Liver (tissue), 9 donors: ENCODE results near the gene PSRC1. TPM values are rescaled to one million over a fixed set of nuclear protein-coding genes. Genes with fewer than 3 reads are reported as not detected.
A peak's percentile ranks its signal among the peaks of the same experiment; 100 is the strongest.

ENCODE experiments used
- DNase-seq: peaks from one replicate; pipeline ENCODE4 v3.0.0-alpha.2; 2017; ENCODE audit warnings: low spot score
- H3K27ac ChIP-seq, 2 donors: one replicate each; pipeline ENCODE4 v1.7.0; 2013; ENCODE audit warnings: inconsistent platforms in 2 of 2, low read length in 2 of 2, control low read depth in 1 of 2, low read depth in 1 of 2, mild to moderate bottlenecking in 1 of 2
- H3K27me3 ChIP-seq, 4 donors: one replicate each; pipeline versions ENCODE4 v1.6.1 to v1.7.0; 2013; ENCODE audit warnings: low read length in 3 of 4, inconsistent platforms in 1 of 4, mild to moderate bottlenecking in 1 of 4, moderate library complexity in 1 of 4; ENCODE audit not compliant: control insufficient read depth in 4 of 4, insufficient read depth in 4 of 4
- H3K36me3 ChIP-seq, 4 donors: one replicate each; pipeline versions ENCODE4 v1.6.1 to v1.7.0; 2013; ENCODE audit warnings: low read length in 3 of 4, mild to moderate bottlenecking in 3 of 4, low read depth in 1 of 4, moderate library complexity in 1 of 4; ENCODE audit not compliant: control insufficient read depth in 4 of 4, insufficient read depth in 3 of 4
- H3K4me1 ChIP-seq, 4 donors: one replicate each; pipeline versions ENCODE4 v1.6.1 to v1.7.0; 2013; ENCODE audit warnings: low read length in 3 of 4, mild to moderate bottlenecking in 3 of 4, moderate library complexity in 1 of 4; ENCODE audit not compliant: control insufficient read depth in 4 of 4, insufficient read depth in 4 of 4
- H3K4me3 ChIP-seq, 3 donors: one replicate each; pipeline versions ENCODE4 v1.6.1 to v1.7.0; 2013; ENCODE audit warnings: low read length in 3 of 3, control low read depth in 1 of 3, low read depth in 1 of 3, mild to moderate bottlenecking in 1 of 3
- H3K9ac ChIP-seq, 2 donors: one replicate each; pipeline ENCODE4 v1.7.0; 2013; ENCODE audit warnings: low read length in 2 of 2, mild to moderate bottlenecking in 2 of 2, moderate library complexity in 2 of 2, control low read depth in 1 of 2, low read depth in 1 of 2
- H3K9me3 ChIP-seq, 4 donors: one replicate each; pipeline versions ENCODE4 v1.6.1 to v1.7.0; 2013; ENCODE audit warnings: low read length in 3 of 4; ENCODE audit not compliant: control insufficient read depth in 4 of 4
- CTCF ChIP-seq: fragments of 150-350 bp; IDR thresholded peaks from 2 replicates; pipeline ENCODE4 v1.5.1; 2017; ENCODE audit warnings: improper control_type of control experiment, low read depth, low read length; ENCODE audit not compliant: missing input control
- FOXA1 ChIP-seq: IDR thresholded peaks from 2 replicates; pipeline ENCODE4 v1.6.1; 2016; ENCODE audit warnings: antibody characterized with exemption
- FOXA2 ChIP-seq: IDR thresholded peaks from 2 replicates; pipeline ENCODE4 v1.6.1; 2016; ENCODE audit warnings: antibody characterized with exemption
- GABPA ChIP-seq, 2 donors: IDR thresholded peaks in 1 of 2; conservative IDR thresholded peaks in 1 of 2; 2 replicates each; pipeline ENCODE4 v1.6.1; 2016; ENCODE audit warnings: antibody characterized with exemption in 2 of 2, mild to moderate bottlenecking in 1 of 2, moderate library complexity in 1 of 2
- HNF4A ChIP-seq, 2 donors: conservative IDR thresholded peaks; 2 replicates each; pipeline ENCODE4 v1.6.1; 2016; ENCODE audit warnings: antibody characterized with exemption in 2 of 2, mild to moderate bottlenecking in 2 of 2
- JUND ChIP-seq, 2 donors: IDR thresholded peaks; 2 replicates each; pipeline ENCODE4 v1.6.1; 2016; ENCODE audit warnings: antibody characterized with exemption in 2 of 2
- NR2F2 ChIP-seq: IDR thresholded peaks from 2 replicates; pipeline ENCODE4 v1.6.1; 2016; ENCODE audit warnings: antibody characterized with exemption
- REST ChIP-seq: IDR thresholded peaks from 2 replicates; pipeline ENCODE4 v1.6.1; 2016; ENCODE audit warnings: antibody characterized with exemption, mild to moderate bottlenecking
- RXRA ChIP-seq, 2 donors: IDR thresholded peaks; 2 replicates each; pipeline ENCODE4 v1.6.1; 2017 to 2018; ENCODE audit warnings: antibody characterized with exemption in 2 of 2, mild to moderate bottlenecking in 1 of 2
- SP1 ChIP-seq: IDR thresholded peaks from 2 replicates; pipeline ENCODE4 v1.6.1; 2018; ENCODE audit warnings: antibody characterized with exemption, mild to moderate bottlenecking
- TAF1 ChIP-seq: conservative IDR thresholded peaks from 2 replicates; pipeline ENCODE4 v1.6.1; 2016; ENCODE audit warnings: antibody characterized with exemption, mild to moderate bottlenecking
- YY1 ChIP-seq: IDR thresholded peaks from 2 replicates; pipeline ENCODE4 v1.6.1; 2016; ENCODE audit warnings: antibody characterized with exemption, mild to moderate bottlenecking
- ZBTB33 ChIP-seq: IDR thresholded peaks from 2 replicates; pipeline ENCODE4 v1.6.1; 2016; ENCODE audit warnings: antibody characterized with exemption
- WGBS: extraction: QIAGEN DNeasy Blood & Tissue Kit; methylation state at CpG from one replicate; pipeline ENCODE4 v1.1.7; 2013; 5-methylcytosine and 5-hydroxymethylcytosine counted together
- polyA plus RNA-seq, 2 donors: library from polyadenylated mRNA; stranded (reverse) in 1 of 2; unstranded in 1 of 2; fragments of 200-250 nt in 1 of 2; fragments of >200 nt in 1 of 2; fragmentation: Nextera tagmentation in 1 of 2; extraction: Ambion mirVana in 1 of 2; gene quantifications; one replicate each; pipeline versions ENCODE4 v1.2.1 to v1.2.3, GENCODE V29; 2013 to 2015
- total RNA-seq, 2 donors: library from RNA; depleted of rRNA; stranded (reverse); fragments of >200 nt; gene quantifications; one replicate each; pipeline ENCODE4 v1.2.3, GENCODE V29; 2014
- TF ChIP-seq, protein P1 (sequence below): IDR thresholded peaks from 2 replicates; pipeline ENCODE4 v1.6.1; 2016; ENCODE audit warnings: antibody characterized with exemption
- donor health status: healthy.
- donor health status: healthy.
- donor health status: healthy.
- donor health status: healthy.
- donor health status: healthy.

Gene PSRC1
- total and polyA plus RNA-seq, 4 donors: 0.25 to 2.6 (median 1.1) TPM

- Histone ChIP-seq H3K4me1 (peaks cover 0 to 19% (median 8%) of the 10 kb centered on the region in 4 donors), H3K27me3 (no peaks in the 10 kb centered on the region), H3K9ac (no peak overlapping the region), H3K9me3 (no peaks in the 10 kb centered on the region), H3K36me3 (no peaks in the 10 kb centered on the region), H3K27ac (no peak overlapping the region), H3K4me3 (no peak overlapping the region)
- 57% methylated on average over 12 of the region's 12 CpGs for WGBS
- TF ChIP-seq CTCF (no peak), HNF4A (conservative IDR thresholded peaks at IDR 0.05) (peak in 1 of 2 donors; percentile 9), FOXA1 (no peak)
- no peak for DNase-seq
Observed at GRCh38 chr1:109312978-109313775, 30.2 kb upstream of the PSRC1 start.

DNA sequence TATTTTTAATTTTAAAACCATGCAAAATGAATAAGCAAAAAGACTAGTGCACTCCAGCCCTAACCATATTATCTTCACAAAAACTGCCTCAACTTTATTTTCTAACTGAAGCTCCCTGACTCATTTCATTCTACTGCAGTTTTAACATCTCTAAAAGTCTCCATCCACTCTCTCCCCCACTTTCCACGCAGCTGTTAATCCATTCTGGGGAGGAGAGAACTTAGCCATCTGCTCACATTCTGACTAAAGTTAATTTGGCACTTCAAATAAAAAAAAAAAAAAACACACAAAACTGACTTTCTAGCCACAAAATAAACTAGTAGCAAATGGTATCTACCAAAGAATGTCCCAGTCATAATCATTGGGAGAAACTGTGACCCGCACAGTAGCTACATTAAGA, 29.3 kb upstream of the PSRC1 start:
- Histone ChIP-seq H3K27ac (no peak overlapping the region), H3K27me3 (no peaks in the 10 kb centered on the region), H3K4me3 (no peak overlapping the region), H3K9me3 (no peaks in the 10 kb centered on the region), H3K4me1 (peaks cover 0 to 19% (median 8%) of the 10 kb centered on the region in 4 donors), H3K9ac (no peak overlapping the region), H3K36me3 (no peaks in the 10 kb centered on the region)
- no peak for DNase-seq
- WGBS: 97% methylated on average over 2 of the region's 2 CpGs
- TF ChIP-seq SP1 (no peak), FOXA2 (no peak), YY1 (no peak), ZBTB33 (no peak), CTCF (no peak), GABPA (IDR thresholded peaks at IDR 0.05 in 1 of 2, conservative IDR thresholded peaks at IDR 0.05 in 1 of 2) (no peak), HNF4A (conservative IDR thresholded peaks at IDR 0.05) (no peak), FOXA1 (no peak), JUND (IDR thresholded peaks at IDR 0.05) (no peak), RXRA (IDR thresholded peaks at IDR 0.05) (no peak), NR2F2 (no peak), REST (no peak), TAF1 (no peak)
- TF ChIP-seq, protein P1, sequence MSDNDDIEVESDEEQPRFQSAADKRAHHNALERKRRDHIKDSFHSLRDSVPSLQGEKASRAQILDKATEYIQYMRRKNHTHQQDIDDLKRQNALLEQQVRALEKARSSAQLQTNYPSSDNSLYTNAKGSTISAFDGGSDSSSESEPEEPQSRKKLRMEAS: no peak
